ENCODE results near the gene DEFB132.
"Not testable (repeated sequence)": the region's sequence is repeated elsewhere in the genome, so short reads cannot be mapped to it uniquely, and the experiment has no call there.

DEFB132 gene

GRCh38 chr20:215796-216195 is 41.7 kb upstream of the DEFB132 start:
- TF ChIP-seq CTCF (conservative IDR thresholded peaks at IDR 0.05; ENCODE audit: low read depth, low read length): no peak
- H3K27ac ChIP-seq: no peak overlapping the region
- H3K4me2 ChIP-seq: no peak overlapping the region
- H3K4me1 ChIP-seq (ENCODE audit: low read depth, poor library complexity, severe bottlenecking): no peaks in the 10 kb centered on the region
- no peaks in the 10 kb centered on the region for H3K79me2 ChIP-seq (ENCODE audit: insufficient read depth, low read depth)
- H3K27me3 ChIP-seq (ENCODE audit: insufficient read depth, low read depth): no peaks in the 10 kb centered on the region
- no peaks in the 10 kb centered on the region for H4K20me1 ChIP-seq (ENCODE audit: insufficient read depth)
- H3K9ac ChIP-seq: no peak overlapping the region
- H3K4me3 ChIP-seq (IDR thresholded peaks at IDR 0.05; ENCODE audit: insufficient read depth, low read depth, low read length): no peak overlapping the region
- H2AFZ ChIP-seq (ENCODE audit: low read depth): no peak overlapping the region
- no peaks in the 10 kb centered on the region for H3K36me3 ChIP-seq (ENCODE audit: insufficient read depth)

- H4K20me1 ChIP-seq (ENCODE audit: insufficient read depth): no peaks in the 10 kb centered on the region
- H3K27ac ChIP-seq: no peak overlapping the region
- no peaks in the 10 kb centered on the region for H3K79me2 ChIP-seq (ENCODE audit: insufficient read depth, low read depth)
- no peak overlapping the region for H2AFZ ChIP-seq (ENCODE audit: low read depth)
- H3K27me3 ChIP-seq (ENCODE audit: insufficient read depth, low read depth): no peaks in the 10 kb centered on the region
- no peak overlapping the region for H3K9ac ChIP-seq
- no peak overlapping the region for H3K4me3 ChIP-seq (IDR thresholded peaks at IDR 0.05; ENCODE audit: insufficient read depth, low read depth, low read length)
- H3K36me3 ChIP-seq (ENCODE audit: insufficient read depth): no peaks in the 10 kb centered on the region
- no peak overlapping the region for H3K4me2 ChIP-seq
- no peak for TF ChIP-seq CTCF (conservative IDR thresholded peaks at IDR 0.05; ENCODE audit: low read depth, low read length)
- H3K4me1 ChIP-seq (ENCODE audit: low read depth, poor library complexity, severe bottlenecking): no peaks in the 10 kb centered on the region
Measured at GRCh38 chr20:217266-217665, 40.3 kb upstream of the DEFB132 start.

GRCh38 chr20:219290-220115 is 38.0 kb upstream of the DEFB132 start:
- Histone ChIP-seq H3K4me1 (ENCODE audit: low read depth, poor library complexity, severe bottlenecking) (no peaks in the 10 kb centered on the region), H3K27me3 (ENCODE audit: insufficient read depth, low read depth) (no peaks in the 10 kb centered on the region), H4K20me1 (ENCODE audit: insufficient read depth) (no peaks in the 10 kb centered on the region), H3K27ac (no peak overlapping the region), H3K36me3 (ENCODE audit: insufficient read depth) (no peaks in the 10 kb centered on the region), H3K4me3 (IDR thresholded peaks at IDR 0.05; ENCODE audit: insufficient read depth, low read depth, low read length) (no peak overlapping the region), H3K79me2 (ENCODE audit: insufficient read depth, low read depth) (no peaks in the 10 kb centered on the region), H3K4me2 (no peak overlapping the region), H2AFZ (ENCODE audit: low read depth) (no peak overlapping the region), H3K9ac (no peak overlapping the region)
- peak; percentile 56 for TF ChIP-seq CTCF (conservative IDR thresholded peaks at IDR 0.05; ENCODE audit: low read depth, low read length)

GRCh38 chr20:221258-221830 is 36.2 kb upstream of the DEFB132 start:
- H2AFZ ChIP-seq (ENCODE audit: low read depth): no peak overlapping the region
- no peak for TF ChIP-seq CTCF (conservative IDR thresholded peaks at IDR 0.05; ENCODE audit: low read depth, low read length)
- H3K36me3 ChIP-seq (ENCODE audit: insufficient read depth): no peaks in the 10 kb centered on the region
- no peaks in the 10 kb centered on the region for H4K20me1 ChIP-seq (ENCODE audit: insufficient read depth)
- H3K9ac ChIP-seq: no peak overlapping the region
- no peaks in the 10 kb centered on the region for H3K27me3 ChIP-seq (ENCODE audit: insufficient read depth, low read depth)
- no peak overlapping the region for H3K4me3 ChIP-seq (IDR thresholded peaks at IDR 0.05; ENCODE audit: insufficient read depth, low read depth, low read length)
- no peak overlapping the region for H3K27ac ChIP-seq
- H3K4me1 ChIP-seq (ENCODE audit: low read depth, poor library complexity, severe bottlenecking): no peaks in the 10 kb centered on the region
- H3K79me2 ChIP-seq (ENCODE audit: insufficient read depth, low read depth): no peaks in the 10 kb centered on the region
- no peak overlapping the region for H3K4me2 ChIP-seq

GRCh38 chr20:225879-226278 is 31.6 kb upstream of the DEFB132 start:
- H2AFZ ChIP-seq (ENCODE audit: low read depth); H3K27me3 ChIP-seq (ENCODE audit: insufficient read depth, low read depth); H3K4me1 ChIP-seq (ENCODE audit: low read depth, poor library complexity, severe bottlenecking); H4K20me1 ChIP-seq (ENCODE audit: insufficient read depth); H3K4me2 ChIP-seq; H3K79me2 ChIP-seq (ENCODE audit: insufficient read depth, low read depth); H3K36me3 ChIP-seq (ENCODE audit: insufficient read depth); H3K9ac ChIP-seq; H3K4me3 ChIP-seq (IDR thresholded peaks at IDR 0.05; ENCODE audit: insufficient read depth, low read depth, low read length); H3K27ac ChIP-seq: not testable (repeated sequence)

Measured in KMS-11 (cell line).